ENCODE data around the gene BCKDHB.

DNA sequence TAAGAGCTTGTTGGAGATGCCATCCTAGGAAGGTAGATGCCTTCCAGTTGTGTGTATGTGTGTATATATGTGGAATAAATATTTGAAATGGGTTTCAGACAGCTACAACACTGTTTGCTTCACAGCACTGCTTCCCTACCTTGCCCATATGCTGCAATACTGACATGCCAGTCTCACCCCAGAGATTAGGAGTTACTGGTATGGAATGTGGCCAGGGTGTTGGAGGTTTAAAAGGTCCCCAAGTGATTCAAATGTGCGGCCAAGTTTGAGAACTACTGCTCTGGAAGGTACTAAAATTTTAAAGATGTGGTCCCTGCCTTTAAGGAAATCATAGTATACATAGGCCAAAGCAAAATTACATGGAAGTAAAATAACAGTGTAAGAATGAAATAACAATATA lies 39.5 kb downstream of the BCKDHB start:
- TF ChIP-seq, protein P1, sequence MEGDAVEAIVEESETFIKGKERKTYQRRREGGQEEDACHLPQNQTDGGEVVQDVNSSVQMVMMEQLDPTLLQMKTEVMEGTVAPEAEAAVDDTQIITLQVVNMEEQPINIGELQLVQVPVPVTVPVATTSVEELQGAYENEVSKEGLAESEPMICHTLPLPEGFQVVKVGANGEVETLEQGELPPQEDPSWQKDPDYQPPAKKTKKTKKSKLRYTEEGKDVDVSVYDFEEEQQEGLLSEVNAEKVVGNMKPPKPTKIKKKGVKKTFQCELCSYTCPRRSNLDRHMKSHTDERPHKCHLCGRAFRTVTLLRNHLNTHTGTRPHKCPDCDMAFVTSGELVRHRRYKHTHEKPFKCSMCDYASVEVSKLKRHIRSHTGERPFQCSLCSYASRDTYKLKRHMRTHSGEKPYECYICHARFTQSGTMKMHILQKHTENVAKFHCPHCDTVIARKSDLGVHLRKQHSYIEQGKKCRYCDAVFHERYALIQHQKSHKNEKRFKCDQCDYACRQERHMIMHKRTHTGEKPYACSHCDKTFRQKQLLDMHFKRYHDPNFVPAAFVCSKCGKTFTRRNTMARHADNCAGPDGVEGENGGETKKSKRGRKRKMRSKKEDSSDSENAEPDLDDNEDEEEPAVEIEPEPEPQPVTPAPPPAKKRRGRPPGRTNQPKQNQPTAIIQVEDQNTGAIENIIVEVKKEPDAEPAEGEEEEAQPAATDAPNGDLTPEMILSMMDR (IDR thresholded peaks at IDR 0.05): no peak
- TF ChIP-seq POLR2A (IDR thresholded peaks at IDR 0.05): no peak
